GM23338 (cell line): ENCODE results near the gene EHD2. TPM values are rescaled to one million over a fixed set of nuclear protein-coding genes. Genes with fewer than 3 reads are reported as not detected.

Source experiments
- ATAC-seq: fragments of 200-7000 bp; cut with Tn5 transposase; 3 replicates; pipeline ENCODE4 v1.9.1; 2020
- DNase-seq: peaks from one replicate; pipeline ENCODE4 v3.0.0-alpha.2; 2015; ENCODE audit warnings: low spot score
- H2AFZ ChIP-seq: fragments of 200-600 bp; sonication (generic); 2 replicates; pipeline ENCODE4 v1.8.0; 2016; ENCODE audit warnings: antibody characterized with exemption, mild to moderate bottlenecking, moderate library complexity
- H3F3A ChIP-seq: fragments of 200-600 bp; sonication (generic); replicated peaks from 2 replicates; pipeline ENCODE4 v1.8.0; 2017; ENCODE audit warnings: antibody characterized with exemption, mixed run types, low read depth
- H3K27ac ChIP-seq: fragments of 200-600 bp; sonication (generic); 2 replicates; pipeline ENCODE4 v1.6.1; 2016; ENCODE audit warnings: low read depth
- H3K27me3 ChIP-seq: fragments of 200-600 bp; sonication (generic); 2 replicates; pipeline ENCODE4 v1.8.0; 2016; ENCODE audit warnings: mild to moderate bottlenecking, mixed run types, moderate library complexity; ENCODE audit not compliant: insufficient read depth
- H3K36me3 ChIP-seq: fragments of 200-600 bp; sonication (generic); 2 replicates; pipeline ENCODE4 v1.8.0; 2016; ENCODE audit warnings: mild to moderate bottlenecking; ENCODE audit not compliant: insufficient read depth
- H3K4me1 ChIP-seq: fragments of 200-600 bp; sonication (generic); 2 replicates; pipeline ENCODE4 v1.8.0; 2016; ENCODE audit warnings: mild to moderate bottlenecking, moderate library complexity; ENCODE audit not compliant: insufficient read depth
- H3K4me2 ChIP-seq: fragments of 200-600 bp; sonication (generic); 2 replicates; pipeline ENCODE4 v1.7.1; 2017; ENCODE audit warnings: mixed run types
- H3K4me3 ChIP-seq: fragments of 200-600 bp; sonication (generic); 2 replicates; pipeline ENCODE4 v1.6.1; 2016; ENCODE audit warnings: mixed run types
- H3K79me2 ChIP-seq: fragments of 200-600 bp; sonication (generic); replicated peaks from 2 replicates; pipeline ENCODE4 v1.8.0; 2017; ENCODE audit warnings: mild to moderate bottlenecking; ENCODE audit not compliant: insufficient read depth
- H3K9me2 ChIP-seq: fragments of 200-600 bp; sonication (generic); 2 replicates; pipeline ENCODE4 v1.8.0; 2017; ENCODE audit not compliant: insufficient read depth
- H4K20me1 ChIP-seq: fragments of 200-600 bp; sonication (generic); replicated peaks from 2 replicates; pipeline ENCODE4 v1.8.0; 2017; ENCODE audit warnings: mild to moderate bottlenecking; ENCODE audit not compliant: insufficient read depth
- H3K27ac Mint-ChIP-seq: 2 replicates; pipeline ENCODE4 v1.8.0; 2020; ENCODE audit warnings: inconsistent platforms, mild to moderate bottlenecking, moderate library complexity, mixed read lengths
- H3K27me3 Mint-ChIP-seq: 3 replicates; pipeline ENCODE4 v1.8.0; 2022; ENCODE audit warnings: low read depth, mild to moderate bottlenecking, moderate library complexity, mixed read lengths, inconsistent platforms; ENCODE audit not compliant: insufficient read depth, poor library complexity
- H3K36me3 Mint-ChIP-seq: 3 replicates; pipeline ENCODE4 v1.8.0; 2021; ENCODE audit warnings: low read depth, mild to moderate bottlenecking, inconsistent platforms, moderate library complexity, mixed read lengths
- H3K4me1 Mint-ChIP-seq: 3 replicates; pipeline ENCODE4 v1.8.0; 2020; ENCODE audit warnings: mild to moderate bottlenecking, inconsistent platforms, mixed read lengths
- H3K4me3 Mint-ChIP-seq: 3 replicates; pipeline ENCODE4 v1.8.0; 2021; ENCODE audit warnings: moderate library complexity, mild to moderate bottlenecking, inconsistent platforms, mixed read lengths
- H3K9me3 Mint-ChIP-seq: 3 replicates; pipeline ENCODE4 v1.8.0; 2020; ENCODE audit warnings: moderate library complexity, mild to moderate bottlenecking, inconsistent platforms, mixed read lengths
- CREB1 ChIP-seq: fragments of 250-450 bp; sonication (Bioruptor Pico); IDR thresholded peaks from 2 replicates; pipeline ENCODE4 v1.5.0; 2020; ENCODE audit warnings: low read depth, mild to moderate bottlenecking, moderate library complexity
- EZH2 ChIP-seq: fragments of 200-600 bp; sonication (generic); IDR thresholded peaks from one replicate; pipeline ENCODE4 v1.8.0; 2017; ENCODE audit warnings: antibody characterized with exemption, mild to moderate bottlenecking, low read depth; ENCODE audit not compliant: unreplicated experiment
- EZH2phosphoT487 ChIP-seq: fragments of 200-600 bp; sonication (generic); IDR thresholded peaks from one replicate; pipeline ENCODE4 v1.8.1; 2018; ENCODE audit warnings: antibody characterized with exemption; ENCODE audit not compliant: unreplicated experiment
- ZNF114 ChIP-seq: fragments of 250-450 bp; sonication (Bioruptor Pico); IDR thresholded peaks from 2 replicates; pipeline ENCODE4 v1.5.0; 2020; ENCODE audit warnings: mild to moderate bottlenecking, moderate library complexity
- ZNF331 ChIP-seq: fragments of 250-450 bp; sonication (Bioruptor Pico); IDR thresholded peaks from 2 replicates; pipeline ENCODE4 v1.5.0; 2020; ENCODE audit warnings: low read depth, mild to moderate bottlenecking, moderate library complexity
- polyA plus RNA-seq: library from polyadenylated mRNA; unstranded; fragments of >200 nt; fragmentation: Nextera tagmentation; extraction: Ambion mirVana; gene quantifications from 2 replicates; pipeline ENCODE4 v1.2.1, GENCODE V29; 2016
- total RNA-seq: library from RNA; depleted of rRNA; stranded (reverse); fragments of >200 nt; shearing (Covaris generic); gene quantifications from 2 replicates; pipeline ENCODE4 v1.2.3, GENCODE V29; 2014
- TF ChIP-seq, protein P1 (sequence below): fragments of 250-450 bp; sonication (Bioruptor Pico); IDR thresholded peaks from 2 replicates; pipeline ENCODE4 v1.5.0; 2020; ENCODE audit warnings: mild to moderate bottlenecking, moderate library complexity
- TF ChIP-seq, protein P2 (sequence below): IDR thresholded peaks from 2 replicates; pipeline ENCODE4 v1.6.1; 2016; ENCODE audit warnings: antibody characterized with exemption

Gene EHD2
- total and polyA plus RNA-seq, 2 experiments from 2014 or later, result 6.6 to 10.8 TPM

DNA sequence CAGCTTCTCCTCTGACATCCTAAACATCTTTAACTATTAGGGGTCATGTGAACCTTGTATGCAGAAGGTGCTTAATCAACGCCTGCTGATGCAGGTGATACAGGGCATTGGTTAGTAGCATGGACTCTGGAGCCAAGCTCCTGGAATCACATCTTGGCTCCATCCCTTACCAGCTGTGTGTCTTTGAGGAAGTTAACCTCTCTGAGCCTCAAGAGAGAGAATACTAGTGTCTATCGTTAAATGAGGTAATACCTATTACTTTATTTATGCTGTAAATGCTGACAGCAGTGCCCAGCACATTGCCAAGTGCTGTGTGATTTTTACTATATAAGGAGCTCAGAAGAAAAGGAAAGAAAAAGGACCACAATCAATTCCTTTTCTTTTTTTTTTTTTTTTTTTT, 54.1 kb downstream of the EHD2 start (continued):
- TF ChIP-seq, protein P1, sequence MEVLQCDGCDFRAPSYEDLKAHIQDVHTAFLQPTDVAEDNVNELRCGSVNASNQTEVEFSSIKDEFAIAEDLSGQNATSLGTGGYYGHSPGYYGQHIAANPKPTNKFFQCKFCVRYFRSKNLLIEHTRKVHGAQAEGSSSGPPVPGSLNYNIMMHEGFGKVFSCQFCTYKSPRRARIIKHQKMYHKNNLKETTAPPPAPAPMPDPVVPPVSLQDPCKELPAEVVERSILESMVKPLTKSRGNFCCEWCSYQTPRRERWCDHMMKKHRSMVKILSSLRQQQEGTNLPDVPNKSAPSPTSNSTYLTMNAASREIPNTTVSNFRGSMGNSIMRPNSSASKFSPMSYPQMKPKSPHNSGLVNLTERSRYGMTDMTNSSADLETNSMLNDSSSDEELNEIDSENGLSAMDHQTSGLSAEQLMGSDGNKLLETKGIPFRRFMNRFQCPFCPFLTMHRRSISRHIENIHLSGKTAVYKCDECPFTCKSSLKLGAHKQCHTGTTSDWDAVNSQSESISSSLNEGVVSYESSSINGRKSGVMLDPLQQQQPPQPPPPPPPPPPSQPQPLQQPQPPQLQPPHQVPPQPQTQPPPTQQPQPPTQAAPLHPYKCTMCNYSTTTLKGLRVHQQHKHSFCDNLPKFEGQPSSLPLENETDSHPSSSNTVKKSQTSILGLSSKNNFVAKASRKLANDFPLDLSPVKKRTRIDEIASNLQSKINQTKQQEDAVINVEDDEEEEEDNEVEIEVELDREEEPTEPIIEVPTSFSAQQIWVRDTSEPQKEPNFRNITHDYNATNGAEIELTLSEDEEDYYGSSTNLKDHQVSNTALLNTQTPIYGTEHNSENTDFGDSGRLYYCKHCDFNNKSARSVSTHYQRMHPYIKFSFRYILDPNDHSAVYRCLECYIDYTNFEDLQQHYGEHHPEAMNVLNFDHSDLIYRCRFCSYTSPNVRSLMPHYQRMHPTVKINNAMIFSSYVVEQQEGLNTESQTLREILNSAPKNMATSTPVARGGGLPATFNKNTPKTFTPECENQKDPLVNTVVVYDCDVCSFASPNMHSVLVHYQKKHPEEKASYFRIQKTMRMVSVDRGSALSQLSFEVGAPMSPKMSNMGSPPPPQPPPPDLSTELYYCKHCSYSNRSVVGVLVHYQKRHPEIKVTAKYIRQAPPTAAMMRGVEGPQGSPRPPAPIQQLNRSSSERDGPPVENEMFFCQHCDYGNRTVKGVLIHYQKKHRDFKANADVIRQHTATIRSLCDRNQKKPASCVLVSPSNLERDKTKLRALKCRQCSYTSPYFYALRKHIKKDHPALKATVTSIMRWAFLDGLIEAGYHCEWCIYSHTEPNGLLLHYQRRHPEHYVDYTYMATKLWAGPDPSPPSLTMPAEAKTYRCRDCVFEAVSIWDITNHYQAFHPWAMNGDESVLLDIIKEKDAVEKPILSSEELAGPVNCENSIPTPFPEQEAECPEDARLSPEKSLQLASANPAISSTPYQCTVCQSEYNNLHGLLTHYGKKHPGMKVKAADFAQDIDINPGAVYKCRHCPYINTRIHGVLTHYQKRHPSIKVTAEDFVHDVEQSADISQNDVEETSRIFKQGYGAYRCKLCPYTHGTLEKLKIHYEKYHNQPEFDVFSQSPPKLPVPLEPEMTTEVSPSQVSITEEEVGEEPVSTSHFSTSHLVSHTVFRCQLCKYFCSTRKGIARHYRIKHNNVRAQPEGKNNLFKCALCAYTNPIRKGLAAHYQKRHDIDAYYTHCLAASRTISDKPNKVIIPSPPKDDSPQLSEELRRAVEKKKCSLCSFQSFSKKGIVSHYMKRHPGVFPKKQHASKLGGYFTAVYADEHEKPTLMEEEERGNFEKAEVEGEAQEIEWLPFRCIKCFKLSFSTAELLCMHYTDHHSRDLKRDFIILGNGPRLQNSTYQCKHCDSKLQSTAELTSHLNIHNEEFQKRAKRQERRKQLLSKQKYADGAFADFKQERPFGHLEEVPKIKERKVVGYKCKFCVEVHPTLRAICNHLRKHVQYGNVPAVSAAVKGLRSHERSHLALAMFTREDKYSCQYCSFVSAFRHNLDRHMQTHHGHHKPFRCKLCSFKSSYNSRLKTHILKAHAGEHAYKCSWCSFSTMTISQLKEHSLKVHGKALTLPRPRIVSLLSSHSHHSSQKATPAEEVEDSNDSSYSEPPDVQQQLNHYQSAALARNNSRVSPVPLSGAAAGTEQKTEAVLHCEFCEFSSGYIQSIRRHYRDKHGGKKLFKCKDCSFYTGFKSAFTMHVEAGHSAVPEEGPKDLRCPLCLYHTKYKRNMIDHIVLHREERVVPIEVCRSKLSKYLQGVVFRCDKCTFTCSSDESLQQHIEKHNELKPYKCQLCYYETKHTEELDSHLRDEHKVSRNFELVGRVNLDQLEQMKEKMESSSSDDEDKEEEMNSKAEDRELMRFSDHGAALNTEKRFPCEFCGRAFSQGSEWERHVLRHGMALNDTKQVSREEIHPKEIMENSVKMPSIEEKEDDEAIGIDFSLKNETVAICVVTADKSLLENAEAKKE (CRISPR knock-in tag), result no peak
- no peak for TF ChIP-seq ZNF114

DNA sequence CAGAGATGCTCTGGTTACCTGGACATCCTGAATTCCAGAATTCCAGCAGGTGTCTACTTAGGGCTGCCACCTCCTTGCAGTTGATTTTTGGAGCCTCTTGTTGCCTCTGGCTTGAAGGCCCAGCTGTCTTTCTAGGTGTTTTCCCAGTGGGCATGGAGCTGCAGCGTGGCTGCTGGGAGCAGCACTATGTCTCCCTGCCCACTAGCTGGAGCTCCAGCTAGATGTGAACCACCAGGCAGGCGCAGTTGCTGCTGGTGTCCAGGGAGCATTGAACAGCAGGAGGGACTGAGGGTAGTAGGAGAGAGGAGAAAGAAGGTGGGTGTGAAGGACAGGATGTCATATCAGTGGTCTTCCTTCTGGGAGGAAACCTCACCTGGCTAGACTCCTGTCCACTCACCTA, 55.4 kb downstream of the EHD2 start:
- H3K4me3 ChIP-seq, result no peak overlapping the region
- peaks cover 3% of the 10 kb centered on the region; the same call in 1 of the 2 replicates for H3K9me2 ChIP-seq
- no peaks in the 10 kb centered on the region; the same call in 1 of the 2 replicates for H3K4me1 ChIP-seq
- no peaks in the 10 kb centered on the region for H3K79me2 ChIP-seq
- DNase-seq, result no peak
- no peaks in the 10 kb centered on the region for H3K36me3 Mint-ChIP-seq
- H3K27ac Mint-ChIP-seq, result no peak overlapping the region
- no peaks in the 10 kb centered on the region for H4K20me1 ChIP-seq
- no peak overlapping the region for H2AFZ ChIP-seq
- H3K9me3 Mint-ChIP-seq, result peaks cover 3% of the 10 kb centered on the region; the same call in 1 of the 3 replicates
- no peak for ATAC-seq
- no peaks in the 10 kb centered on the region for H3K27me3 ChIP-seq
- H3K4me3 Mint-ChIP-seq, result no peak overlapping the region
- no peak overlapping the region for H3K4me2 ChIP-seq
- H3K4me1 Mint-ChIP-seq, result peaks cover 22% of the 10 kb centered on the region
- no peaks in the 10 kb centered on the region for H3F3A ChIP-seq
- no peak overlapping the region for H3K27ac ChIP-seq
- H3K27me3 Mint-ChIP-seq, result peaks cover 15% of the 10 kb centered on the region
- H3K36me3 ChIP-seq, result no peaks in the 10 kb centered on the region
- TF ChIP-seq, protein P2, sequence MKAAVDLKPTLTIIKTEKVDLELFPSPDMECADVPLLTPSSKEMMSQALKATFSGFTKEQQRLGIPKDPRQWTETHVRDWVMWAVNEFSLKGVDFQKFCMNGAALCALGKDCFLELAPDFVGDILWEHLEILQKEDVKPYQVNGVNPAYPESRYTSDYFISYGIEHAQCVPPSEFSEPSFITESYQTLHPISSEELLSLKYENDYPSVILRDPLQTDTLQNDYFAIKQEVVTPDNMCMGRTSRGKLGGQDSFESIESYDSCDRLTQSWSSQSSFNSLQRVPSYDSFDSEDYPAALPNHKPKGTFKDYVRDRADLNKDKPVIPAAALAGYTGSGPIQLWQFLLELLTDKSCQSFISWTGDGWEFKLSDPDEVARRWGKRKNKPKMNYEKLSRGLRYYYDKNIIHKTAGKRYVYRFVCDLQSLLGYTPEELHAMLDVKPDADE, result no peak
- TF ChIP-seq ZNF114, result no peak
- TF ChIP-seq EZH2, result no peak
- no peak for TF ChIP-seq EZH2phosphoT487
- TF ChIP-seq, protein P1 (CRISPR knock-in tag), result no peak
- TF ChIP-seq ZNF331 (CRISPR knock-in tag), result no peak
- no peak for TF ChIP-seq CREB1 (CRISPR knock-in tag)
